Cardiac fibroblast (primary cell): ENCODE data around the gene GNAS-AS1.

Experiments
- DNase-seq, 2 donors: peaks; one replicate each; pipeline versions ENCODE4 v3.0.0 to v3.0.0-alpha.2; 2010; ENCODE audit warnings: low read depth in 2 of 2
- H3K4me3 ChIP-seq, 2 donors: replicated peaks in 1 of 2; 1 replicate in 1 of 2; 2 replicates in 1 of 2; pipeline ENCODE4 v1.5.1; 2011; ENCODE audit warnings: low read depth in 2 of 2, low read length in 2 of 2, mild to moderate bottlenecking in 2 of 2, moderate library complexity in 1 of 2
- CTCF ChIP-seq: IDR thresholded peaks from one replicate; pipeline ENCODE4 v1.5.1; 2011; ENCODE audit warnings: low read depth, mild to moderate bottlenecking, low read length, inconsistent platforms

The GNAS-AS1 gene

GRCh38 chr20:58871533-58872102 lies 20.9 kb upstream of the GNAS-AS1 start:
- H3K4me3 ChIP-seq = no peak overlapping the region
- DNase-seq = no peak
- no peak for TF ChIP-seq CTCF

GRCh38 chr20:58870293-58871014 lies 19.8 kb upstream of the GNAS-AS1 start:
- peak; percentile 94 for TF ChIP-seq CTCF
- DNase-seq = peak; percentile 64 to 72
- no peak overlapping the region for H3K4me3 ChIP-seq

GRCh38 chr20:58869662-58870227 lies 19.0 kb upstream of the GNAS-AS1 start:
- no peak for DNase-seq
- TF ChIP-seq CTCF = no peak
- no peak overlapping the region for H3K4me3 ChIP-seq

- TF ChIP-seq CTCF = no peak
- no peak for DNase-seq
- no peak overlapping the region for H3K4me3 ChIP-seq
These were observed 18.1 kb upstream of the GNAS-AS1 start for GRCh38 chr20:58868795-58869194.

GRCh38 chr20:58867211-58867610 lies 16.5 kb upstream of the GNAS-AS1 start:
- no peak for TF ChIP-seq CTCF
- no peak overlapping the region for H3K4me3 ChIP-seq
- DNase-seq = peak; percentile 31 to 46

- no peak for DNase-seq
- H3K4me3 ChIP-seq = no peak overlapping the region
- no peak for TF ChIP-seq CTCF
These were observed 15.1 kb upstream of the GNAS-AS1 start for GRCh38 chr20:58865843-58866242.
